Hematopoietic multipotent progenitor cell treated with erythropoietin and hydrocortisone succinate and interleukin-3 and kit ligand, for 17 days (in vitro differentiated cells): ENCODE results near the gene SHANK1.
A peak's percentile ranks its signal among the peaks of the same experiment; 100 is the strongest.

Experiments
- DNase-seq: peaks from one replicate; pipeline ENCODE4 v3.0.0-alpha.2; 2015; ENCODE audit warnings: low spot score

SHANK1 gene

GRCh38 chr19:50728084-50728737, 8.6 kb upstream of the SHANK1 start:
- peak; percentile 25 for DNase-seq

- no peak for DNase-seq
These were observed 6.3 kb upstream of the SHANK1 start for GRCh38 chr19:50725911-50726230.

- DNase-seq = no peak
These were observed 5.8 kb upstream of the SHANK1 start for GRCh38 chr19:50725218-50725910.

GRCh38 chr19:50724522-50725217, 5.1 kb upstream of the SHANK1 start:
- peak; percentile 95 for DNase-seq

GRCh38 chr19:50723735-50724521, 4.3 kb upstream of the SHANK1 start:
- no peak for DNase-seq

GRCh38 chr19:50723069-50723468, 3.5 kb upstream of the SHANK1 start, which contains the start of gene CLEC11A:
CLEC11A (plus strand) TSS chr19:50723364; CDS start chr19:50723526, 162 bp downstream.
- DNase-seq = no peak

- no peak for DNase-seq
These were observed 2.8 kb upstream of the SHANK1 start for GRCh38 chr19:50722201-50723013.

GRCh38 chr19:50721441-50722137, 2.0 kb upstream of the SHANK1 start:
- no peak for DNase-seq

- DNase-seq = no peak
These were observed 1.3 kb upstream of the SHANK1 start for GRCh38 chr19:50720921-50721381.

GRCh38 chr19:50720181-50720920, 749 bp upstream of the SHANK1 start:
- DNase-seq = no peak

- DNase-seq = no peak
These were observed 525 bp downstream of the SHANK1 start for GRCh38 chr19:50719119-50719435.

- DNase-seq = no peak
These were observed 1.1 kb downstream of the SHANK1 start for GRCh38 chr19:50718255-50719118.

- DNase-seq = no peak
These were observed 1.7 kb downstream of the SHANK1 start for GRCh38 chr19:50717891-50718254.

- DNase-seq = no peak
These were observed 2.4 kb downstream of the SHANK1 start for GRCh38 chr19:50717026-50717723.

GRCh38 chr19:50716178-50717025, 3.2 kb downstream of the SHANK1 start:
- no peak for DNase-seq

GRCh38 chr19:50713556-50714236, 5.9 kb downstream of the SHANK1 start:
- no peak for DNase-seq

GRCh38 chr19:50712833-50713232, 6.8 kb downstream of the SHANK1 start:
- DNase-seq = no peak
